Effector CD8-positive, alpha-beta T cell (primary cell): ENCODE measurements around the gene MAP2K1.
A peak's percentile ranks its signal among the peaks of the same experiment; 100 is the strongest.
"Not testable (repeated sequence)": the region's sequence is repeated elsewhere in the genome, so short reads cannot be mapped to it uniquely, and the experiment has no call there.

ENCODE experiments used
- DNase-seq: peaks from one replicate; lab custom pipeline; 2025; lab: John Stamatoyannopoulos, UW

Gene MAP2K1

DNA sequence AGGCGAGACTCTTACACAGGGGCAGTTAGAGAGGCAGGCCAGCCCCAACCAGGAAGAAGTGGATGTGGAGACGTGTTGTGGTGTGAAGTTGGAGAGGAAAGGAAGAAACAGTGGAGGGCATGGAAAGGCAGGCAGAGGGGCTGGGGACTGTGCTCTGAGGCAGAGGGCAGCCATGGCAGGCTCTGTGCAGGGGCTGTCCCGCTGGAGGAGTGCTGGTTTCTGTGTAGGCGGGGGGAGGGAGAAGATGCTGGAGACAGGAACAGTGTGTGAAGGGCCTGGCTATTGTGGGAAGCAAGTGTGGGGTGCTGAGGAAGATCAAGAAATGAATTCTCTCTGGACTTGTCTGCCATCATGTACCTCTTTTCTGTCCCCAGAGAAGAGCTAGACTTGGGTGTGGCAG is 89.8 kb downstream of the MAP2K1 start:
- DNase-seq = no peak

DNA sequence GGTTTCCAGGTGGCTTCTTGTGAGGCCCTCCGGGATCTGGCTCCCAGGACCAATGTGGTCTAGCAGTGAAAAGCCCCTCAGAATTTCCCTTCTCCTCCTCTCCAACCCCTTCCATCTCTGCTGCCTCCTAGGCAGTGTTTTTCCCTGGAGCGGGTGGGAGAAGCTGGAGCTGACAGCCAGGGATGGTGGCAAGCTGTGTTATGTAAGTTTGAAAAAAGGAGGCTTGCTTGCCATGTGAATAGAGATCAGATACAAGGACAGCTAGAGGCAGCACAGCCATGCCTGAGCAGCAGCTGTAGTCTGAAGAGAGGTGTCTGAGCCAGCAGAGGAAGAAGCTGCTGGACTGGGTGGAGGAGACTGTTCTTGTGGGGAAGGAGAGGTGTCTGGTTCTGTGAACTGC is 90.3 kb downstream of the MAP2K1 start:
- DNase-seq = no peak

DNA sequence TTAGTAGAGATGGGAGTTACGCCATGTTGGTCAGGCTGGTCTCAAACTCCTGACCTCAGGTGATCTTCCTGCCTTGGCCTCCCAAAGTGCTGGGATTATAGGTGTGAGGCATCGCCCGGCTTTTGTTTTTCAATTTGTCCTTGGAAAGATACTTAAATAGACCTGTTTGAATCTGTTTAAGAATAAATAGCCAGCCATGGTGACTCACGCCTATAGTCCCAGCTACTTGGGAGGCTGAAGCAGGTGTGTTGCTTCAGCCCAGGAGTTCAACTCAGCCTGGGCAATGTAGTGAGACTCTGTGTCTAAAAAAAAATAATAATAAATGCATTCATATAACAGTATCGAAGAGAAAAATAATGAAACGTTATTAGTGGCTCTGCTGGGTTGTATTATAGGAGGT is 93.6 kb downstream of the MAP2K1 start:
- no peak for DNase-seq

DNA sequence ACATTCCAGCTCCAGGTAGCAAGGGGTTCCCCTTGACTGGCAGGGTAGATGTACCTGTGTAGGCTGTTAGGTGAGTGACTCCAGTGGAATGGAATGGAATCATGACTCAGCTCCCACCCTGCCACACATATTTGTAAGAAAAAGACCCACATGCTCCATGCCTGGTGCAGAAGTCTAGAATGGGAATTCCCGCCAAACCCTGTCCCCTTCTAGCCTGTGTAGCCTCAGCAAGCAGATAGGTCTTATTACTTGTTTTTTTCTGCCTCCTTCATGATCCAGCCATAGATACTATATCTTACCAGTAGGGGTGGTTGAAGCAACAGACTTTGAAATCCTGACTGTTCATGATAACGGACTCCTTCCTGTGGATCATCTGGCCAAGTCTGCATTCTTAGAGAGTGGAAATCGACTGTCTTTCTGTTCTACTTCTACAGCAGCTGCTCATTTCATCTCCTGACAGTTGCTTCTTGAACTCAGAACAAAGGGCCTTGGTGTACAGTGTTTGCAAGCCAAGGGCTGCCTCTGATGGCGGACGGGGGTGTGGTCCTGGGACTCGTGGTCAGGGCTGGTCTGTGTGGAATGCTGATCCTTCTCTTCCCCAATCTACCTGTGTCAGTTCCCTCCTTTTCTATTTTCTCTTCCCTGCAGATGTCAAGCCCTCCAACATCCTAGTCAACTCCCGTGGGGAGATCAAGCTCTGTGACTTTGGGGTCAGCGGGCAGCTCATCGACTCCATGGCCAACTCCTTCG is 94.6 kb downstream of the MAP2K1 start:
- no peak for DNase-seq

DNA sequence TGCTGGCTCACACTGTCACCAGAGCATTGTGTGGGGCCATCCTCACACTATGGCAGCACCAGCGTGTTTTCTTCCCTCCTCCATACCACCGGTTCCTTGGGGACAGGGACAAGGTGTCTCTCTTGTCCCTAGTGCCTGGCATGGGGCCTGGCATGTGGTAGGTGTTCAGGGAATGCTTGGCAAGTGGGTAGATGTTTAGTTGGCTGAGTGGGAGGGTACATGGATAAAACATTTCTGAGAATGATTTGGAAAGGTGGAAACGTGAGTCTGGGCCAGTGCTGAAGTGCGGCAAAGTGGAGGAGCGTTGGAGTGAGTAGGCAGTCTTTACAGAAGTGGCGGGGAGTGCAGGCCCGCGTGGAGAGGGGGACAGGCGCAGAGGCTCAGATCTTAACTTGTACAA is 95.8 kb downstream of the MAP2K1 start:
- DNase-seq = no peak

DNA sequence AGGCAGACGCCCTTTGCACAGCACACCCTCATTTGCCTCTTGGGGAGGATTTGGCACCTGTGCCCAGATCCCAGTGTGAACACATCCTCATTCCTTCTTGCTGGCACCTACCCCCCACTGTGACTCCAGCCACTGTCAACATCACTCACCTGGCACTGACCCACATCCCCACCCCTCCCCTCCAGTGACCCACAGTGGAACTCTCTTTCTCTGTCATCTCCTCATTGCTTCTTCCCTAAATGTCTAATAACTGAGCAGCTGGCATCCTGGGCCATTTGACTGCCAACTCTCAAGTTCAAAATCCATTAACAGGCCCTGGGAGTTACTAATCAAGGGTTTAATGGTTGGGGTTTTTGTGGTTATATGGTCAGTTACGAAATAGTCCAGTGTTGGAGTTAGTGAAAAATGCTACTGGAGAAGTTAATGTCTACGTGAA is 96.4 kb downstream of the MAP2K1 start:
- DNase-seq = no peak

DNA sequence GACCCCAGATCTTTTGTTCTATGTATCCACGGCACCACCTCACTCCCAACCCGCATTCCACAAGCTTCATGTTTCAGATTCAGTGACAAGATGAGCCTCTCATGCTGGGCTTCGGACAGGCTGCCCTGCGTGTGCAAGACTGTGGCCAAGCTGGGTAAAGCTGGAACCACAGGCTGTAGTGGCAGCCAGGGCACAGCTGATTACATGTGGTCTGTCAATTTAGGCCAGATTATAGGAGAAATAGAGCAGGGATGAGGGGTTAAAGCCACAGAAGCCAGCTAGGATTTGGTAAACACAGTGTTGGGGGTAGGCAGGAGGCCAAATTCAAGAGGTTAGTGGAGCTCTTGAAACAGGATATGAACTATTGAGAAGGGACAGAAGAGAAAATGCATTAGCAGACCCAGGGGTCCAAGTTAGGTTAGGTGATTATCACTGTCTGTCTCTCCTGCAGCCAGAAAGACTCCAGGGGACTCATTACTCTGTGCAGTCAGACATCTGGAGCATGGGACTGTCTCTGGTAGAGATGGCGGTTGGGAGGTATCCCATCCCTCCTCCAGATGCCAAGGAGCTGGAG is 97.9 kb downstream of the MAP2K1 start:
- no peak for DNase-seq

DNA sequence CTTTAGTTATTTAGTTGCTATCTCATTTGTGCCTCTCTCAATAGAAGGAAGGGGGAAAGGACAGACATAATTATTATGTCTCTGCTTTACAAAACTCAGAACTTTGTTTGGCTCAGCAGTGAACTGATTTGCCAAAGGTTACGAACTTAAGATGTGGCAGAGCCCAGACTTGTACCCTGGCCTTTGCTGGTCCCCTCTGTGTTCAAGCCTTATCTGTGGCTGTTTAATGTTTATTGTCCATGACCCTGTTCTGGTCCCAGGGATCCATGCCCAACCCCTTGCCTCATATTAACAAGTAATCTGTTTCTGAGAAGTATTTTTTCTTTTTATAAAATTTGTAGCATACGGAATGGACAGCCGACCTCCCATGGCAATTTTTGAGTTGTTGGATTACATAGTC is 100.2 kb downstream of the MAP2K1 start:
- DNase-seq = no peak

DNA sequence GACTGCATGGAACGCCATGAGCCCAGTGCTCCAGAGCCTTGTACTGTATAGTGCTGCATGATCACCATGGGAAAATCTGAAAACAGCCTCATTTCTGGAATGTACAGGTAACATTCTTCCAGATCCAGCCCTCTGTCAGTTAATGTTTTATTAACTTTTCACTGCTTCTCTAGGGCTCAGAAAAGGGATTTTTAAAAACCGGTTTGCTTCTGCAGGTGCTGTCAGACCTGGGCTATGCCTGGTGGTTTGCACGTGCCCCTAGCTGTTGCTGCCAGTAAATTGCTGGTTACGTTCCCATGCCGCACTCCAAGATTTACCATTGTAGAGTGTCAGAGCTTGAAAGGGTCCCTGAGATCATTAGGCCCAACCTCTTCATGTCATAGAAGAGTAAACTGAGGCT is 101.8 kb downstream of the MAP2K1 start:
- no peak for DNase-seq

DNA sequence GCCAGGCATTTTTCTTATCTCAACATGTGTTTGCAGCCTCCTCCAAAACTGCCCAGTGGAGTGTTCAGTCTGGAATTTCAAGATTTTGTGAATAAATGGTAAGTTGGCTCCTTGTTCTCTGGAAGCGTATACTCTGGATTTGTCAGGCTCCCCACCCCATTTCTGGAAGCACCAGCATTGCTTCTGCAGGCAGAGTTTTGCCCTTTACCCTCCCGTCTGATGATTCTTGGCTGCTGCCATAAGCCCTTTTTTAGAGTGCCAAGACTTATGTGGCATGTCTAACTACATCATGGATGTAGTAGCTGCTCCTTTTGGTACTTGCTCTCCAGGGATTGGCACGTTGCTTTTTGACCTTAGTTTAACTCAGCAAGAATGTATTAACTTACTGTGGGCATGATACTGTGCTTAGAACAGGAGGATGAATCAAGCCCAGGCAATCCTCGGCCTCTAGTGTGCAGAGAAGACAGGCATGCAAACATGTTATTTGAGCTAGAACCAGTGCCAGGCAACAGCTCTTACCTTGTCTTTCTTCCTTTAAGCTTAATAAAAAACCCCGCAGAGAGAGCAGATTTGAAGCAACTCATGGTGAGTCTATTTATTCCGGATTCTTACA is 102.6 kb downstream of the MAP2K1 start:
- no peak for DNase-seq

DNA sequence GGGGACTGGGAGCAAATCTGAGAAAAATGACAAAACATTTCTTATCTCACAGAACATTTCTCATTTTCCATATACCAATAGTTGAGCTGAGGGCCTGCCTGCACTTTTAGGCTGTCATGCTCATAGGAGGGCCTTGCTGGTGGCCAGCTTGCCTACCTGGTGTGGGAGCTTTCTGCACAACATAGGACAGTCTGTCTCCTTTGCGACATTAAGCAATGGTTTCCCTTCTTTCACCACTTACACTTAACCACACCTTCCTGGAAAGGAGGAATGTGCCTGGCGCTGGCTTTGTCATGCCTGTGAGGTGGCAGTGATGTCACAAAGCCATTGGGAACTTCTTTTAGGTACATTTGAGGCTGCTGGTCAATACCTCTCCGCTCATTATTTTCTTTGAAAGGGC is 105.1 kb downstream of the MAP2K1 start:
- no peak for DNase-seq

DNA sequence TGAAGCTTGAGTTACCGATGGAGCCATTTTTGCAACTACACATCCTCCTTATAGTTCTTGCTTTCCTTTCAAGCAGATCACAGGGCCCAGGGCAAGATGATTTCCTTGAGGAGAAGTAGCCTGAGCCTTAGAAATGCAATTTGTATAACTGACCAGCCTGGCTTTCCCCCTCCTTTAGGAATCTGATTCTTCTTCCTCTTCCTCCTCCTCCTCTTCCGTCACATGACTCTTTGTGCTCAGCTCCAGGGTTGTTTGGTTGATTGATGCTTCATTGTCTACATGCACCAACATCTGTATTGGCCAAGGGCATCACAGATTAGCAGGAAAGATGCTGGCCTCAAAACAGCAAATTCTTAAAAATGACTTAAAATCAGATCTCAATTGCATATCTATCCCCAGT is 107.5 kb downstream of the MAP2K1 start:
- DNase-seq = no peak

DNA sequence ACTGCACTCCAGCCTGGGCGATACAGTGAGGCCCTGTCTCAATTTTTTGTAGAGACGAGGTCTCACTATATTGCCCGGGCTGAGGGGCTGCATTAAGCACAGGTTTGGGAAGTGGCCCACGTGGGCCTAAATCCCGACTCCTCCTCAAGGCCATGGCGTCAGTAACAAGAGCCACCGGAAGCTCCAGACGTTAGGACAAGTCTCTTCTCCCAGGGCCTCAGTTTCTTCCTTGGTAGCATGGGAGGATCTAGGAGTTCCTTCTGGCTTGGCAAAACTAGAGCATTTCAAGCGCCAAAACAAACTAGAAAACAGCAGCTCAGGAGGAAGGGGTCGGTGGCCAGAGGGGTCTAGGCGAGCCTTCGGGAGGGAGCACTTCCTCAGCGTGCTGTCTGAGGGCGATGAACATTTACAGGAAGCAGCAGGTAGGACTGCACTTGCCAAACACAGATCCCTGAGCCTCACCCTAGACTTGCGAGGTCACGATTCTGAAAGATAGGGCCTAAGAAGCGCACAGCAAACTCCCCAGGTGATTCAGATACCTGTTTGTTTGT is 110.3 kb downstream of the MAP2K1 start:
- DNase-seq = no peak

DNA sequence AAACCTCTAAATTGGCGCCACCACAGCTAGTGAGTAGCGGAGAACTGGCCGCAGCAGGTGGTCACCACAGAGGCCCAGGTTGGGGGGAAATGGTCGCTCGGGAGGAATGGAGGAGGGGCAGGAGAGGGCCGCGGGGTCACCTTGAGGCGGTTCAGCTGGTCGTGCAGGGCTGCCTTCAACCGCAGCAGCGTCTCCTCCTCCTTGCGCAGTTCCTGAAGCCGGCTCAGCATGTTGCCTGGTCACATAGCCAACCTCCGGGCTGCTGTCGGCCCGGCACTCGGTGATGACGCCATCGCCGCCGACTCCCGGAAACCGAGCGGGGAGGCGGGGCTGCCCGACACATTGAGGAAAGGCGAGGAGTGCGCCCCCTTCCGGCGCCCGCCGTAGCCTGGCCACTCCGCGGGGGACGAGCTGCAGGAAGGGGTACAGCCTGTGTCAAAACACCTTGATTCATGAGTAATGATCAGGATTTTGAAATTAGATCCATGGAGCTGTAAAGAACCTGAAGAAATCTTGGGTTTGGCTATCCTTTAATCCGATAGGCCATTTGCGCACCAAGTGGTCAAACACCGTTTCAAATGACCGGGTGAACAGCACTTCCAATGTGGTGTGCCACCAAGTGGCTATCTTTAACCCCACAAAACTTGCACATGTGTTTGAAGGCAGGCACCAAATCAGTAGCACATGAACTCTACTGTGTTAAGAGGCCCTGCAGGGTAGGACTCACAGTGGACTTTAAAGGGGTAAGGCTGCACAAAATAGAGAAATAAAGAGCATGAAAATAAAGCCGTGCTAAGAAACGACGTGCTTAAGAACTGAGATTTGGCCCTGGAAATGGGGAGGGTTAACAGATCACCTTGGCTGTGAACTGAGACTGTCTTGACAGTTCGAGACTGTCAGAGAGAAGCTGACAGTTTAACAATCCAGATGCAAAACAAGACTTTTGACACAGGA is 111.1 kb downstream of the MAP2K1 start, which contains the start of gene SNAPC5:
Gene SNAPC5 (minus strand): TSS at position 261 of the 954 bp plus-strand sequence. CDS start 31 bp downstream, at position 230.
- peak; percentile 95 for DNase-seq

DNA sequence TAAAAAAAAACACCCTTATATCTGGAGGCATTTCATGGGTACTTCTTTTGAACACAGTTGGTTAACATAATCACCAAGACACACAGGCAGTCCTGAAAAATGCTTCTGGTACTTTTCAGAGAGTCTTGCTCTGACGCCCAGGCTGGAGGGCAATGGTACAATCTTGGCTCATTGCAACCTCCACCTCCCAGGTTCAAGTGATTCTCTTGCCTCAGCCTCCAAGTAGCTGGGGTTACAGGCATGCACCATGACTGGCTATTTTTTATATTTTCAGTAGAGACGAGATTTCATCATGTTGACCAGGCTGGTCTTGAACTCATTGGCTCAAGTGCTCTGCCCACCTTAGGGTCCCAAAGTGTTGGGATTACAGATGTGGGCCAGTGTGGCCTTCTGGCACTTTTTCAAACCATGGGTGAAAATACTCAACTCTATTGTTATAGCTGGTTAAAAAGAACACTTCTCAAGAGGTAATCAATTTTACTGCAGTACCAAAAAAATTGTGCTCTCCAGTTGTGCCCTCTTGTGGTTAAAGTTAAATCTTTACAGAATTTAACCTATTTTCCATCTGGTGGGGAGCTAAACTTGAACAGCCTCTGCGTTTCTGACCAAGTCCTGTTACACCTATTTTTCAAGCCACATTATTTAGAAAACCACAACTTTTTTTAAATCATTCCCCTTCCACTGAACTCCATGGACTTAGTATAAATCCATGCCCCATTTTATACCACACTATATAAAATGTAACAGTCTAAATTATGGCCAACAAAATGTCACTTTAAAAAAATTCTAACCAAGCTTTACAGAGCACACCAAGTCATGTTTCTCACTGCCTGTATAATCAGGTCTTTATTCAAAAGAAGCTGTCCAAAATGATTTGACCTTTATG is 112.0 kb downstream of the MAP2K1 start:
- DNase-seq = no peak

DNA sequence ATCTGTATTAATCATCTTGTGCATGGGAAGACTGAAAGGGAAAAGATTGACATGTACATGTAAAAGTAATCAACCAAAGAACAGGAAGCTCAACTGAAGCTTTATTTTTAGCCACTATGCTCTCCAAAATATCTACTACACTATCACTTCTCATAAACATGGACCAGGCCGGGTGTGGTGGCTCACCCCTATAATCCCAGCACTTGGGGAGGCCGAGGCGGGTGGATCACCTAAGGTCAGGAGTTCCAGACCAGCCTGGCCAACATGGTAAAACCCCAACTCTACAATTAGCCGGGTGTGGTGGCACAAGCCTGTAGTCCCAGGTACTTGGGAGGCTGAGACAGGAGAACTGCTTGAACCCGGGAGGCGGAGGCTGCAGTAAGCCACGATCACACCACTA is 113.6 kb downstream of the MAP2K1 start:
- not testable (repeated sequence) for DNase-seq

DNA sequence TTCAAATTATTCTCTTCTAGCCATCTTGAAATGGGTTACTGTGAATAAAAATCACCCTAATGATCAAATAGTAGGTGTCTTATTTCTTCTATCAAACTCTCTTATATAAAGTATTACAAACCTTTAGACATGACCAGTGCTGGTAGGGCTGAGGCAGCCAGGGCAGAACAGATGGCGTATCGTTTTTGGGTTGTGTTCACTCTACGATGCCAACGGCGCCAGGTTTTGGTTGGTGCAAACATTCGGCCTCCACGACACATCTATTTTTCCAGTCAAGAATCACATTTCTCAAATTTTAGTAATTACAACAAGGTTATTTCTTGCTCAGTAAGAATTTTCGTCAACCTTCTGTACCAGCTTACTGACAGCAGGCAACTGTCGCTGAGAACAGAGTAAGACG is 115.8 kb downstream of the MAP2K1 start:
- DNase-seq = no peak

DNA sequence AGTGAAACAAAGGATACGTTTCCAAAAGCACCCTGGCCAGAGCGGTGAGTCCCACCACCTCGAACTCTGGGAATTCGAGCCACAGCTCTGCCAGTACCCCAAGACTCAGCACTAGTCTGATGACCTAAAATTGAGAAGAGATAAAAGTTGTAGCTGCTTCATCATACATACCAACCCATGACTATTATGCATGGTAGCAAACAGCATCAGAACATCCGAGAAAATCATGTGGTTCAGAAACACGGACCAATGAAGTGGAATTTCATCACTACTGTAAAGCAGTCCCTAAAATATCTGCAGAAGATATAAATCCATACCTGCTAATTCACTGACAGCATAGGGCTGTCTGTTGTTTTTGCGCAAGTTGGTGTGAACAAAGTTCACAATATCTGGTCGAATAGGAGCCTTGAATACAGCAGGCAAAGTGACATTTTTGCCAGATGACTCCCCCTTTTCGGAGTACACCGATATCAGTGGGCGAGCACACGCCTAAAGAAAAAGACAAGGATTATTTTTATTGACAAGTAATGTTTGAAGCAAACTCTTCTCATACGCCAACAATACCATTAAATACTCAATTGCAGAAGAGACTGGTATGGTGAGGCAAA is 116.4 kb downstream of the MAP2K1 start:
- DNase-seq = not testable (repeated sequence)

DNA sequence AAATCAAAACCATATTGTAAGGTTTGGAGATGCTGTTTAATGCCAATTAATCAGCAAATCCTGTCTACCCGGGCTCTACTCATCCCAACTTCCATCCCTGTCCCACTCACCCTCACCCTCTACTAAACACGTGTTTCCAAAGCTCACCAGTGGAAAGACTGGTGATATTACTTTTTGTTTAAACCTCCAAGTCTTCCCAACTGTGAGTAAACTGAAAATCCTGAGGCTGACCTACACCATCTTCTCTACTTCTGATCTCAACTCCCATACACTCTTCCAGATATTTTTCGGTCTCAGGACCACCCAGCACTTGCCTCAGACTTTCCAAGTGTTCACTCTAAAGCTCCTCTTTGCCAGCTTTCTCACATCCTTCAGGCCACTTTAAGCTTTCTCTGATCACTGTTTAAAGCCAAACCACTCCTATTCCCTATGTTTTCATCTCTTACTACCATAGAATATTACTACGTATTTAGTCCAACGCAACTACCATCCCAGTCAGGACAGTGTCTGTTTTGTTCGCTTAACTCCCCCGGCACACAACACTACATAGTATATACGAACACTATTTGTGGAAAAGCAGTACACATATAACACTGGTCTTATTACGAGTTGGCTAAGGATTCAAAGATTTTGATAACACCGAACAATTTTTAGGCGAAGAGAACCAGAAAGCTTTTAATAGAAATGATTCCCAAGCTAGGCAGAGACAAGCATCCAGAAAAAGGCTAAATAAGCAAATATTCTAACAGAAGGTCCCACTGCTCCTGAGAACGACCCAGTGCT is 117.3 kb downstream of the MAP2K1 start:
- no peak for DNase-seq
